Esophagus muscularis mucosa (tissue), 4 donors: ENCODE data around the gene CPEB4.

Experiments used
- CTCF ChIP-seq, 3 experiments: fragments of 200-600 bp in 2 of 3; fragments of 450-650 bp in 1 of 3; sonication (generic) in 2 of 3; IDR thresholded peaks; one replicate each; pipeline ENCODE4 v1.5.1; 2017 to 2019; ENCODE audit warnings: antibody characterized with exemption in 3 of 3, mild to moderate bottlenecking in 2 of 3, moderate library complexity in 1 of 3
- EP300 ChIP-seq: sonication (generic); formaldehyde crosslinking; IDR thresholded peaks from one replicate; pipeline ENCODE4 v1.6.1; 2017; ENCODE audit warnings: antibody characterized with exemption
- POLR2A ChIP-seq: fragments of 450-650 bp; IDR thresholded peaks from one replicate; pipeline ENCODE4 v1.6.1; 2017; ENCODE audit warnings: antibody characterized with exemption, moderate library complexity, mild to moderate bottlenecking, low read depth
- POLR2AphosphoS5 ChIP-seq, 2 donors: sonication (generic); formaldehyde crosslinking; IDR thresholded peaks; one replicate each; pipeline ENCODE4 v1.6.1; 2017; ENCODE audit warnings: antibody characterized with exemption in 2 of 2

GRCh38 chr5:173891308-173892116, 3.4 kb downstream of the CPEB4 start:
- TF ChIP-seq CTCF (IDR thresholded peaks at IDR 0.05) = no peak
- no peak for TF ChIP-seq POLR2AphosphoS5 (IDR thresholded peaks at IDR 0.05)
- TF ChIP-seq POLR2A = no peak
- no peak for TF ChIP-seq EP300
